ENCODE data around the gene OR1K1. TPM values are rescaled to one million over a fixed set of nuclear protein-coding genes. Genes with fewer than 3 reads are reported as not detected.

OR1K1 gene
- total RNA-seq, 1 experiment from 2014 or later, result not detected

- ChIA-PET POLR2A (no interaction called here), RAD21 (ENCODE audit: low non-redundant PET in 1 of 2, low total read pairs in 2 of 2, uncharacterized antibody in 2 of 2, unreplicated experiment in 2 of 2) (no interaction called here), CTCF (no interaction called here)
- Histone ChIP-seq H3K9me2 (ENCODE audit: insufficient read depth) (no peaks in the 10 kb centered on the region), H3K79me2 (ENCODE audit: insufficient read depth, low read length) (no peaks in the 10 kb centered on the region), H3K9ac (ENCODE audit: low read length) (no peak within 1 kb of the TSS), H3K9me3 (ENCODE audit: control insufficient read depth in 1 of 2, insufficient read depth in 1 of 2, low read depth in 1 of 2, low read length in 2 of 2) (no peaks in the 10 kb centered on the region), H2AFZ (ENCODE audit: low read depth, low read length, poor library complexity, severe bottlenecking) (no peak within 1 kb of the TSS), H4K20me1 (ENCODE audit: insufficient read depth) (no peaks in the 10 kb centered on the region), H3K27ac (ENCODE audit: low read depth, low read length) (no peak within 1 kb of the TSS), H3K4me1 (ENCODE audit: control insufficient read depth in 1 of 2, insufficient read depth in 2 of 2, low read length in 2 of 2) (no peaks in the 10 kb centered on the region), H3K27me3 (ENCODE audit: insufficient read depth, low read length) (0 out of 2 replicates have a peak, but pooled peaks cover 6% of the 10 kb centered on the region), H3K36me3 (ENCODE audit: control insufficient read depth in 1 of 2, insufficient read depth in 2 of 2, low read length in 2 of 2) (no peaks in the 10 kb centered on the region), H3K4me2 (ENCODE audit: low read length) (no peak within 1 kb of the TSS), H3K4me3 (replicated peaks in 1 of 2; ENCODE audit: low read depth in 1 of 2, low read length in 2 of 2) (no peak within 1 kb of the TSS)
- no TSS peak for BruUV-seq (replicated peaks)
- no peak for ATAC-seq
- intact Hi-C loops (cut with micrococcal nuclease), result no loop called here
- no peak for DNase-seq (ENCODE audit: low read depth, low spot score)
- TF ChIP-seq ZFX (IDR thresholded peaks at IDR 0.05) (no peak), YY1 (IDR thresholded peaks at IDR 0.05; ENCODE audit: extremely low read depth, insufficient replicate concordance, low read depth, low read length) (no peak), SIN3A (IDR thresholded peaks at IDR 0.05; ENCODE audit: low read depth) (no peak), EZH2phosphoT487 (IDR thresholded peaks at IDR 0.05; ENCODE audit: borderline replicate concordance) (no peak), CEBPB (IDR thresholded peaks at IDR 0.05; ENCODE audit: low read depth) (no peak), ELF1 (IDR thresholded peaks at IDR 0.05; ENCODE audit: borderline replicate concordance, low read depth) (no peak), ATF3 (IDR thresholded peaks at IDR 0.05) (no peak), RAD21 (IDR thresholded peaks at IDR 0.05; ENCODE audit: low read depth) (no peak), EZH2 (IDR thresholded peaks at IDR 0.05) (no peak), CBX3 (IDR thresholded peaks at IDR 0.05; ENCODE audit: low read depth) (no peak), SRF (IDR thresholded peaks at IDR 0.05; ENCODE audit: low read depth) (no peak)
These were observed 11.1 kb upstream of the OR1K1 start, which contains the start of gene OR5C1 for GRCh38 chr9:122788831-122789230. Gene OR5C1, plus strand, starts transcription at chr9:122788933. Its CDS starts 0 bp downstream, at chr9:122788933.

GRCh38 chr9:122789256-122790046 is 10.5 kb upstream of the OR1K1 start:
- no peaks in the 10 kb centered on the region for H3K79me2 ChIP-seq (ENCODE audit: insufficient read depth, low read length)
- CTCF ChIA-PET, result no interaction called here
- H3K4me1 ChIP-seq (ENCODE audit: control insufficient read depth in 1 of 2, insufficient read depth in 2 of 2, low read length in 2 of 2), result no peaks in the 10 kb centered on the region
- ATAC-seq, result no peak
- RAD21 ChIA-PET (ENCODE audit: low non-redundant PET in 1 of 2, low total read pairs in 2 of 2, uncharacterized antibody in 2 of 2, unreplicated experiment in 2 of 2), result no interaction called here
- no peaks in the 10 kb centered on the region for H3K9me3 ChIP-seq (ENCODE audit: control insufficient read depth in 1 of 2, insufficient read depth in 1 of 2, low read depth in 1 of 2, low read length in 2 of 2)
- H3K27me3 ChIP-seq (ENCODE audit: insufficient read depth, low read length), result 0 out of 2 replicates have a peak, but pooled peaks cover 6% of the 10 kb centered on the region
- DNase-seq (ENCODE audit: low read depth, low spot score), result no peak
- H4K20me1 ChIP-seq (ENCODE audit: insufficient read depth), result no peaks in the 10 kb centered on the region
- intact Hi-C loops (cut with micrococcal nuclease), result no loop called here
- H2AFZ ChIP-seq (ENCODE audit: low read depth, low read length, poor library complexity, severe bottlenecking), result no peak overlapping the region
- no peak overlapping the region for H3K4me2 ChIP-seq (ENCODE audit: low read length)
- no peak overlapping the region for H3K27ac ChIP-seq (ENCODE audit: low read depth, low read length)
- H3K9me2 ChIP-seq (ENCODE audit: insufficient read depth), result no peaks in the 10 kb centered on the region
- H3K36me3 ChIP-seq (ENCODE audit: control insufficient read depth in 1 of 2, insufficient read depth in 2 of 2, low read length in 2 of 2), result no peaks in the 10 kb centered on the region
- no peak overlapping the region for H3K4me3 ChIP-seq (replicated peaks in 1 of 2; ENCODE audit: low read depth in 1 of 2, low read length in 2 of 2)
- POLR2A ChIA-PET, result no interaction called here
- BruUV-seq (replicated peaks), result no TSS peak
- no peak overlapping the region for H3K9ac ChIP-seq (ENCODE audit: low read length)
- TF ChIP-seq SRF (IDR thresholded peaks at IDR 0.05; ENCODE audit: low read depth) (no peak), SP1 (IDR thresholded peaks at IDR 0.05; ENCODE audit: low read depth) (no peak), EZH2 (IDR thresholded peaks at IDR 0.05) (no peak), ATF3 (IDR thresholded peaks at IDR 0.05) (no peak), SIN3A (IDR thresholded peaks at IDR 0.05; ENCODE audit: low read depth) (no peak), ZFX (IDR thresholded peaks at IDR 0.05) (no peak), YY1 (IDR thresholded peaks at IDR 0.05; ENCODE audit: extremely low read depth, insufficient replicate concordance, low read depth, low read length) (no peak), CBX3 (IDR thresholded peaks at IDR 0.05; ENCODE audit: low read depth) (no peak)
- TF ChIP-seq, protein P1, sequence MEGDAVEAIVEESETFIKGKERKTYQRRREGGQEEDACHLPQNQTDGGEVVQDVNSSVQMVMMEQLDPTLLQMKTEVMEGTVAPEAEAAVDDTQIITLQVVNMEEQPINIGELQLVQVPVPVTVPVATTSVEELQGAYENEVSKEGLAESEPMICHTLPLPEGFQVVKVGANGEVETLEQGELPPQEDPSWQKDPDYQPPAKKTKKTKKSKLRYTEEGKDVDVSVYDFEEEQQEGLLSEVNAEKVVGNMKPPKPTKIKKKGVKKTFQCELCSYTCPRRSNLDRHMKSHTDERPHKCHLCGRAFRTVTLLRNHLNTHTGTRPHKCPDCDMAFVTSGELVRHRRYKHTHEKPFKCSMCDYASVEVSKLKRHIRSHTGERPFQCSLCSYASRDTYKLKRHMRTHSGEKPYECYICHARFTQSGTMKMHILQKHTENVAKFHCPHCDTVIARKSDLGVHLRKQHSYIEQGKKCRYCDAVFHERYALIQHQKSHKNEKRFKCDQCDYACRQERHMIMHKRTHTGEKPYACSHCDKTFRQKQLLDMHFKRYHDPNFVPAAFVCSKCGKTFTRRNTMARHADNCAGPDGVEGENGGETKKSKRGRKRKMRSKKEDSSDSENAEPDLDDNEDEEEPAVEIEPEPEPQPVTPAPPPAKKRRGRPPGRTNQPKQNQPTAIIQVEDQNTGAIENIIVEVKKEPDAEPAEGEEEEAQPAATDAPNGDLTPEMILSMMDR (IDR thresholded peaks at IDR 0.05 in 2 of 3, conservative IDR thresholded peaks at IDR 0.05 in 1 of 3; ENCODE audit: borderline replicate concordance in 1 of 3, insufficient read depth in 1 of 3, low read depth in 2 of 3, low read length in 2 of 3), result no peak
- TF ChIP-seq, protein P2, sequence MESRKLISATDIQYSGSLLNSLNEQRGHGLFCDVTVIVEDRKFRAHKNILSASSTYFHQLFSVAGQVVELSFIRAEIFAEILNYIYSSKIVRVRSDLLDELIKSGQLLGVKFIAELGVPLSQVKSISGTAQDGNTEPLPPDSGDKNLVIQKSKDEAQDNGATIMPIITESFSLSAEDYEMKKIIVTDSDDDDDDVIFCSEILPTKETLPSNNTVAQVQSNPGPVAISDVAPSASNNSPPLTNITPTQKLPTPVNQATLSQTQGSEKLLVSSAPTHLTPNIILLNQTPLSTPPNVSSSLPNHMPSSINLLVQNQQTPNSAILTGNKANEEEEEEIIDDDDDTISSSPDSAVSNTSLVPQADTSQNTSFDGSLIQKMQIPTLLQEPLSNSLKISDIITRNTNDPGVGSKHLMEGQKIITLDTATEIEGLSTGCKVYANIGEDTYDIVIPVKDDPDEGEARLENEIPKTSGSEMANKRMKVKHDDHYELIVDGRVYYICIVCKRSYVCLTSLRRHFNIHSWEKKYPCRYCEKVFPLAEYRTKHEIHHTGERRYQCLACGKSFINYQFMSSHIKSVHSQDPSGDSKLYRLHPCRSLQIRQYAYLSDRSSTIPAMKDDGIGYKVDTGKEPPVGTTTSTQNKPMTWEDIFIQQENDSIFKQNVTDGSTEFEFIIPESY (IDR thresholded peaks at IDR 0.05; ENCODE audit: extremely low read depth, insufficient replicate concordance, low read length), result no peak

Measured in HCT116 (cell line).